ENCODE results near the gene CLHC1.
A peak's percentile ranks its signal among the peaks of the same experiment; 100 is the strongest.

Gene CLHC1

GRCh38 chr2:55163274-55163721 lies 68.8 kb downstream of the CLHC1 start:
- H2BK120ac ChIP-seq (ENCODE audit: insufficient read depth, low read length, poor library complexity): no peak overlapping the region
- H2BK5ac ChIP-seq (ENCODE audit: low read depth, low read length, poor library complexity): no peak overlapping the region
- no peak overlapping the region for H3K4ac ChIP-seq (ENCODE audit: low read depth, low read length)
- H2BK12ac ChIP-seq (ENCODE audit: low read length): no peak overlapping the region
- H3K9ac ChIP-seq (ENCODE audit: low read length): no peak overlapping the region
- no peak overlapping the region for H3K27ac ChIP-seq (ENCODE audit: low read depth, low read length)
- H4K12ac ChIP-seq (ENCODE audit: low read depth, low read length): no peak overlapping the region
- no peak overlapping the region for H4K8ac ChIP-seq (ENCODE audit: low read depth, low read length)
- no peaks in the 10 kb centered on the region for H3K79me1 ChIP-seq (ENCODE audit: low read length)
- no peak overlapping the region for H3K4me2 ChIP-seq (ENCODE audit: low read length)
- H3K4me3 ChIP-seq (ENCODE audit: low read depth, low read length): no peak overlapping the region
- H2AFZ ChIP-seq (ENCODE audit: insufficient read depth, low read length, poor library complexity): no peak overlapping the region
- H3K27me3 ChIP-seq (ENCODE audit: insufficient read depth, low read length): no peaks in the 10 kb centered on the region
- peak in 1 of 2 donors; percentile 55 for DNase-seq
- no peak overlapping the region for H4K91ac ChIP-seq (ENCODE audit: low read depth, low read length)
- no CpG with 5 or more reads among the region's 9 CpGs for WGBS (ENCODE audit: extremely low coverage, insufficient coverage, insufficient read length)
- no peaks in the 10 kb centered on the region for H3K9me3 ChIP-seq (ENCODE audit: insufficient read depth, low read depth, low read length)
- no peak overlapping the region for H3K18ac ChIP-seq (ENCODE audit: low read length)
- H3K23ac ChIP-seq (ENCODE audit: low read length): no peak overlapping the region
- H2AK5ac ChIP-seq (ENCODE audit: low read length): no peak overlapping the region
- H3K79me2 ChIP-seq (ENCODE audit: control insufficient read depth, insufficient read depth, low read length, poor library complexity): no peaks in the 10 kb centered on the region
- H3K36me3 ChIP-seq (ENCODE audit: control insufficient read depth in 1 of 2, insufficient read depth in 2 of 2, low read length in 2 of 2): no peaks in the 10 kb centered on the region
- H3K14ac ChIP-seq (ENCODE audit: low read length): no peak overlapping the region
- H3K4me1 ChIP-seq (ENCODE audit: control insufficient read depth in 1 of 2, insufficient read depth in 2 of 2, low read length in 2 of 2): no peaks in the 10 kb centered on the region

GRCh38 chr2:55162284-55163006 lies 69.6 kb downstream of the CLHC1 start:
- H2BK5ac ChIP-seq (ENCODE audit: low read depth, low read length, poor library complexity): no peak overlapping the region
- no peak overlapping the region for H3K23ac ChIP-seq (ENCODE audit: low read length)
- no peak overlapping the region for H2AFZ ChIP-seq (ENCODE audit: insufficient read depth, low read length, poor library complexity)
- no peak overlapping the region for H3K4me3 ChIP-seq (ENCODE audit: low read depth, low read length)
- H2BK12ac ChIP-seq (ENCODE audit: low read length): no peak overlapping the region
- no peaks in the 10 kb centered on the region for H3K79me1 ChIP-seq (ENCODE audit: low read length)
- no peaks in the 10 kb centered on the region for H3K36me3 ChIP-seq (ENCODE audit: control insufficient read depth in 1 of 2, insufficient read depth in 2 of 2, low read length in 2 of 2)
- H3K9ac ChIP-seq (ENCODE audit: low read length): no peak overlapping the region
- no peaks in the 10 kb centered on the region for H3K9me3 ChIP-seq (ENCODE audit: insufficient read depth, low read depth, low read length)
- no peaks in the 10 kb centered on the region for H3K79me2 ChIP-seq (ENCODE audit: control insufficient read depth, insufficient read depth, low read length, poor library complexity)
- no peak overlapping the region for H4K91ac ChIP-seq (ENCODE audit: low read depth, low read length)
- no peak overlapping the region for H3K27ac ChIP-seq (ENCODE audit: low read depth, low read length)
- no peak overlapping the region for H3K4ac ChIP-seq (ENCODE audit: low read depth, low read length)
- no peak overlapping the region for H3K14ac ChIP-seq (ENCODE audit: low read length)
- no peak overlapping the region for H3K4me2 ChIP-seq (ENCODE audit: low read length)
- peaks cover 2 to 3% of the 10 kb centered on the region in 2 experiments for H3K4me1 ChIP-seq (ENCODE audit: control insufficient read depth in 1 of 2, insufficient read depth in 2 of 2, low read length in 2 of 2)
- H2BK120ac ChIP-seq (ENCODE audit: insufficient read depth, low read length, poor library complexity): no peak overlapping the region
- H4K12ac ChIP-seq (ENCODE audit: low read depth, low read length): no peak overlapping the region
- no CpG with 5 or more reads among the region's 11 CpGs for WGBS (ENCODE audit: extremely low coverage, insufficient coverage, insufficient read length)
- H2AK5ac ChIP-seq (ENCODE audit: low read length): no peak overlapping the region
- H3K18ac ChIP-seq (ENCODE audit: low read length): no peak overlapping the region
- DNase-seq: no peak
- no peaks in the 10 kb centered on the region for H3K27me3 ChIP-seq (ENCODE audit: insufficient read depth, low read length)
- H4K8ac ChIP-seq (ENCODE audit: low read depth, low read length): no peak overlapping the region

- Histone ChIP-seq H3K36me3 (ENCODE audit: control insufficient read depth in 1 of 2, insufficient read depth in 2 of 2, low read length in 2 of 2) (no peaks in the 10 kb centered on the region), H4K8ac (ENCODE audit: low read depth, low read length) (no peak overlapping the region), H3K4me2 (ENCODE audit: low read length) (no peak overlapping the region), H3K14ac (ENCODE audit: low read length) (no peak overlapping the region), H2AFZ (ENCODE audit: insufficient read depth, low read length, poor library complexity) (no peak overlapping the region), H4K91ac (ENCODE audit: low read depth, low read length) (no peak overlapping the region), H3K9ac (ENCODE audit: low read length) (no peak overlapping the region), H3K23ac (ENCODE audit: low read length) (no peak overlapping the region), H3K27ac (ENCODE audit: low read depth, low read length) (no peak overlapping the region), H3K79me1 (ENCODE audit: low read length) (no peaks in the 10 kb centered on the region), H3K27me3 (ENCODE audit: insufficient read depth, low read length) (no peaks in the 10 kb centered on the region), H3K4me1 (ENCODE audit: control insufficient read depth in 1 of 2, insufficient read depth in 2 of 2, low read length in 2 of 2) (peaks cover 3 to 10% of the 10 kb centered on the region in 2 experiments), H3K9me3 (ENCODE audit: insufficient read depth, low read depth, low read length) (no peaks in the 10 kb centered on the region), H2BK120ac (ENCODE audit: insufficient read depth, low read length, poor library complexity) (no peak overlapping the region), H3K4ac (ENCODE audit: low read depth, low read length) (no peak overlapping the region), H3K79me2 (ENCODE audit: control insufficient read depth, insufficient read depth, low read length, poor library complexity) (no peaks in the 10 kb centered on the region), H3K18ac (ENCODE audit: low read length) (no peak overlapping the region), H2BK12ac (ENCODE audit: low read length) (no peak overlapping the region), H2BK5ac (ENCODE audit: low read depth, low read length, poor library complexity) (no peak overlapping the region), H2AK5ac (ENCODE audit: low read length) (no peak overlapping the region), H4K12ac (ENCODE audit: low read depth, low read length) (no peak overlapping the region), H3K4me3 (ENCODE audit: low read depth, low read length) (no peak overlapping the region)
- no peak for DNase-seq
- no CpG with 5 or more reads among the region's 10 CpGs for WGBS (ENCODE audit: extremely low coverage, insufficient coverage, insufficient read length)
Measured at GRCh38 chr2:55161295-55162210, 70.5 kb downstream of the CLHC1 start.

- Histone ChIP-seq H3K14ac (ENCODE audit: low read length) (no peak overlapping the region), H3K4me3 (ENCODE audit: low read depth, low read length) (no peak overlapping the region), H4K91ac (ENCODE audit: low read depth, low read length) (no peak overlapping the region), H3K4me1 (ENCODE audit: control insufficient read depth in 1 of 2, insufficient read depth in 2 of 2, low read length in 2 of 2) (peaks cover 3 to 14% of the 10 kb centered on the region in 2 experiments), H2AFZ (ENCODE audit: insufficient read depth, low read length, poor library complexity) (no peak overlapping the region), H3K4ac (ENCODE audit: low read depth, low read length) (no peak overlapping the region), H3K9me3 (ENCODE audit: insufficient read depth, low read depth, low read length) (no peaks in the 10 kb centered on the region), H3K79me2 (ENCODE audit: control insufficient read depth, insufficient read depth, low read length, poor library complexity) (no peaks in the 10 kb centered on the region), H3K79me1 (ENCODE audit: low read length) (no peaks in the 10 kb centered on the region), H2BK5ac (ENCODE audit: low read depth, low read length, poor library complexity) (no peak overlapping the region), H3K18ac (ENCODE audit: low read length) (no peak overlapping the region), H2AK5ac (ENCODE audit: low read length) (no peak overlapping the region), H3K9ac (ENCODE audit: low read length) (no peak overlapping the region), H2BK120ac (ENCODE audit: insufficient read depth, low read length, poor library complexity) (no peak overlapping the region), H3K4me2 (ENCODE audit: low read length) (no peak overlapping the region), H2BK12ac (ENCODE audit: low read length) (no peak overlapping the region), H3K36me3 (ENCODE audit: control insufficient read depth in 1 of 2, insufficient read depth in 2 of 2, low read length in 2 of 2) (no peaks in the 10 kb centered on the region), H3K27ac (ENCODE audit: low read depth, low read length) (no peak overlapping the region), H4K12ac (ENCODE audit: low read depth, low read length) (no peak overlapping the region), H3K27me3 (ENCODE audit: insufficient read depth, low read length) (no peaks in the 10 kb centered on the region), H4K8ac (ENCODE audit: low read depth, low read length) (no peak overlapping the region), H3K23ac (ENCODE audit: low read length) (no peak overlapping the region)
- no CpG with 5 or more reads among the region's 2 CpGs for WGBS (ENCODE audit: extremely low coverage, insufficient coverage, insufficient read length)
- DNase-seq: no peak
Measured at GRCh38 chr2:55160422-55160821, 71.7 kb downstream of the CLHC1 start.

All from trophoblast cell (in vitro differentiated cells and primary cell).